Measurements from ENCODE around the gene TMEM117.

The TMEM117 gene

DNA sequence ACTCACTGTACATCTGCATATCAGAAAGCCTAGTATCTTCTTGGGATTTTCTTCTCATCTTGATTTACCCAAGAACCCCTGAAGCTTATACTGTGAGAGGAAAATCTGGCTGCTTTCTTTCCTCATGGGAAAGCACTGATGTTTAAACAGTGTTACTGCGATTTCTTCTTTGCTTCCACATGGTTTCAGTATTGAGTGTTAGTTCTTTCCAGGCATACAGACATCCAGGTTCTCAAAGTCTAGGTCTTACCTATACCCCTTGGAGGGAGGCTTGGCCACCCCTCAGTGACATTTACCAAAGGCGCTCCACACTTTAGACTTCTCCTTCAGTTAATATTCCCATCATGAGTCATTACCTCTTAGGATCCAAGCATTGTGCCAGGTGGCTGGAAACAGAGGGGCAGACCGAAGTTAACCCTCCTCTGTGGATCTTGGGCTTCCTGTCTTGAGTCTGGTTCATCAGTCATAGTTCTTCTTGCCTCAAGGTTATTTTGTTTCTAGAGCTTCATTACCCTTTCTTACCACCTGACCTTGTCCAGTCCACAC is 79.1 kb downstream of the TMEM117 start:
- TF ChIP-seq ZFP30 (CRISPR knock-in tag; IDR thresholded peaks at IDR 0.05) (no peak), ZFP3 (CRISPR knock-in tag; IDR thresholded peaks at IDR 0.05) (no peak), ZC3H10 (CRISPR knock-in tag; IDR thresholded peaks at IDR 0.05) (no peak), BACH2 (CRISPR knock-in tag; IDR thresholded peaks at IDR 0.05; ENCODE audit: borderline replicate concordance) (no peak), ZNF8 (CRISPR knock-in tag; IDR thresholded peaks at IDR 0.05) (no peak)
- TF ChIP-seq, protein P1, sequence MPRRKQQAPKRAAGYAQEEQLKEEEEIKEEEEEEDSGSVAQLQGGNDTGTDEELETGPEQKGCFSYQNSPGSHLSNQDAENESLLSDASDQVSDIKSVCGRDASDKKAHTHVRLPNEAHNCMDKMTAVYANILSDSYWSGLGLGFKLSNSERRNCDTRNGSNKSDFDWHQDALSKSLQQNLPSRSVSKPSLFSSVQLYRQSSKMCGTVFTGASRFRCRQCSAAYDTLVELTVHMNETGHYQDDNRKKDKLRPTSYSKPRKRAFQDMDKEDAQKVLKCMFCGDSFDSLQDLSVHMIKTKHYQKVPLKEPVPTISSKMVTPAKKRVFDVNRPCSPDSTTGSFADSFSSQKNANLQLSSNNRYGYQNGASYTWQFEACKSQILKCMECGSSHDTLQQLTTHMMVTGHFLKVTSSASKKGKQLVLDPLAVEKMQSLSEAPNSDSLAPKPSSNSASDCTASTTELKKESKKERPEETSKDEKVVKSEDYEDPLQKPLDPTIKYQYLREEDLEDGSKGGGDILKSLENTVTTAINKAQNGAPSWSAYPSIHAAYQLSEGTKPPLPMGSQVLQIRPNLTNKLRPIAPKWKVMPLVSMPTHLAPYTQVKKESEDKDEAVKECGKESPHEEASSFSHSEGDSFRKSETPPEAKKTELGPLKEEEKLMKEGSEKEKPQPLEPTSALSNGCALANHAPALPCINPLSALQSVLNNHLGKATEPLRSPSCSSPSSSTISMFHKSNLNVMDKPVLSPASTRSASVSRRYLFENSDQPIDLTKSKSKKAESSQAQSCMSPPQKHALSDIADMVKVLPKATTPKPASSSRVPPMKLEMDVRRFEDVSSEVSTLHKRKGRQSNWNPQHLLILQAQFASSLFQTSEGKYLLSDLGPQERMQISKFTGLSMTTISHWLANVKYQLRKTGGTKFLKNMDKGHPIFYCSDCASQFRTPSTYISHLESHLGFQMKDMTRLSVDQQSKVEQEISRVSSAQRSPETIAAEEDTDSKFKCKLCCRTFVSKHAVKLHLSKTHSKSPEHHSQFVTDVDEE (CRISPR knock-in tag; IDR thresholded peaks at IDR 0.05): no peak
- TF ChIP-seq, protein P2, sequence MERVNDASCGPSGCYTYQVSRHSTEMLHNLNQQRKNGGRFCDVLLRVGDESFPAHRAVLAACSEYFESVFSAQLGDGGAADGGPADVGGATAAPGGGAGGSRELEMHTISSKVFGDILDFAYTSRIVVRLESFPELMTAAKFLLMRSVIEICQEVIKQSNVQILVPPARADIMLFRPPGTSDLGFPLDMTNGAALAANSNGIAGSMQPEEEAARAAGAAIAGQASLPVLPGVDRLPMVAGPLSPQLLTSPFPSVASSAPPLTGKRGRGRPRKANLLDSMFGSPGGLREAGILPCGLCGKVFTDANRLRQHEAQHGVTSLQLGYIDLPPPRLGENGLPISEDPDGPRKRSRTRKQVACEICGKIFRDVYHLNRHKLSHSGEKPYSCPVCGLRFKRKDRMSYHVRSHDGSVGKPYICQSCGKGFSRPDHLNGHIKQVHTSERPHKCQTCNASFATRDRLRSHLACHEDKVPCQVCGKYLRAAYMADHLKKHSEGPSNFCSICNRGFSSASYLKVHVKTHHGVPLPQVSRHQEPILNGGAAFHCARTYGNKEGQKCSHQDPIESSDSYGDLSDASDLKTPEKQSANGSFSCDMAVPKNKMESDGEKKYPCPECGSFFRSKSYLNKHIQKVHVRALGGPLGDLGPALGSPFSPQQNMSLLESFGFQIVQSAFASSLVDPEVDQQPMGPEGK (CRISPR knock-in tag; IDR thresholded peaks at IDR 0.05; ENCODE audit: borderline replicate concordance): no peak
- ATAC-seq: peak; percentile 67

DNA sequence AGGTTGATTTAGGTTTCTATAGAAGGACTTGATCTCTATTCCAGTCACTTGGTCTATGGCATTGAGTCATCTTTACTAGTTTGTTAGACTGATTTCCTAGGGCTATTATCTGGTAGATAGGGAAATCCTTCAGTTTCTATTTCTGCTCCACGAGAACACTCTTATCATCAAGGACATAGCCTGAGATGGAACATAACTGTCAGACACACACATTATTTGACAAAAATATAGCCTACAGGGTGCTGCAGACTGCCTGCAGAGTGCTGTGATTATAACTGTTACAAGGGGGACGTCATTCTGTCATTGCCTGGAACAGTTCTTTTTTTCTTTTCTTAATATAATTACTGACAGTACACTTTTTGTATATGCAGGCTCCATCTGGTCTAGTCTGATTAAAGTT is 82.0 kb downstream of the TMEM117 start:
- no peak for ATAC-seq
- TF ChIP-seq, protein P1 (CRISPR knock-in tag; IDR thresholded peaks at IDR 0.05): no peak
- TF ChIP-seq TCF4 (CRISPR knock-in tag; IDR thresholded peaks at IDR 0.05; ENCODE audit: borderline replicate concordance): no peak
- TF ChIP-seq ARNTL (CRISPR knock-in tag; IDR thresholded peaks at IDR 0.05; ENCODE audit: borderline replicate concordance, low read depth): no peak
- TF ChIP-seq ZFP30 (CRISPR knock-in tag; IDR thresholded peaks at IDR 0.05): no peak
- TF ChIP-seq, protein P2 (CRISPR knock-in tag; IDR thresholded peaks at IDR 0.05; ENCODE audit: borderline replicate concordance): no peak
- TF ChIP-seq CSDC2 (CRISPR knock-in tag; IDR thresholded peaks at IDR 0.05): no peak
- no peak for TF ChIP-seq ISL1 (CRISPR knock-in tag; IDR thresholded peaks at IDR 0.05)
- no peak for TF ChIP-seq ZFP3 (CRISPR knock-in tag; IDR thresholded peaks at IDR 0.05)
- TF ChIP-seq ZNF565 (CRISPR knock-in tag; conservative IDR thresholded peaks at IDR 0.05; ENCODE audit: low read depth): no peak
- no peak for TF ChIP-seq ZC3H10 (CRISPR knock-in tag; IDR thresholded peaks at IDR 0.05)
- no peak for TF ChIP-seq ZNF70 (CRISPR knock-in tag; IDR thresholded peaks at IDR 0.05)
- TF ChIP-seq SNAI2 (CRISPR knock-in tag; IDR thresholded peaks at IDR 0.05): no peak
- TF ChIP-seq, protein P3, sequence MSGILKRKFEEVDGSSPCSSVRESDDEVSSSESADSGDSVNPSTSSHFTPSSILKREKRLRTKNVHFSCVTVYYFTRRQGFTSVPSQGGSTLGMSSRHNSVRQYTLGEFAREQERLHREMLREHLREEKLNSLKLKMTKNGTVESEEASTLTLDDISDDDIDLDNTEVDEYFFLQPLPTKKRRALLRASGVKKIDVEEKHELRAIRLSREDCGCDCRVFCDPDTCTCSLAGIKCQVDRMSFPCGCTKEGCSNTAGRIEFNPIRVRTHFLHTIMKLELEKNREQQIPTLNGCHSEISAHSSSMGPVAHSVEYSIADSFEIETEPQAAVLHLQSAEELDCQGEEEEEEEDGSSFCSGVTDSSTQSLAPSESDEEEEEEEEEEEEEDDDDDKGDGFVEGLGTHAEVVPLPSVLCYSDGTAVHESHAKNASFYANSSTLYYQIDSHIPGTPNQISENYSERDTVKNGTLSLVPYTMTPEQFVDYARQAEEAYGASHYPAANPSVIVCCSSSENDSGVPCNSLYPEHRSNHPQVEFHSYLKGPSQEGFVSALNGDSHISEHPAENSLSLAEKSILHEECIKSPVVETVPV (CRISPR knock-in tag; IDR thresholded peaks at IDR 0.05): no peak
- no peak for TF ChIP-seq ESRRG (CRISPR knock-in tag; IDR thresholded peaks at IDR 0.05)
- no peak for TF ChIP-seq RARB (CRISPR knock-in tag; IDR thresholded peaks at IDR 0.05)
- TF ChIP-seq TOX (CRISPR knock-in tag; IDR thresholded peaks at IDR 0.05; ENCODE audit: borderline replicate concordance): no peak

Data from SK-N-SH treated with all-trans-retinoic acid at 6 μM for 48 hours (cell line).